ENCODE results near the gene PUM1.
A peak's percentile ranks its signal among the peaks of the same experiment; 100 is the strongest.

The PUM1 gene

GRCh38 chr1:30929135-30929889 lies 136.2 kb downstream of the PUM1 start:
- no peak for DNase-seq (ENCODE audit: low read depth)

DNA sequence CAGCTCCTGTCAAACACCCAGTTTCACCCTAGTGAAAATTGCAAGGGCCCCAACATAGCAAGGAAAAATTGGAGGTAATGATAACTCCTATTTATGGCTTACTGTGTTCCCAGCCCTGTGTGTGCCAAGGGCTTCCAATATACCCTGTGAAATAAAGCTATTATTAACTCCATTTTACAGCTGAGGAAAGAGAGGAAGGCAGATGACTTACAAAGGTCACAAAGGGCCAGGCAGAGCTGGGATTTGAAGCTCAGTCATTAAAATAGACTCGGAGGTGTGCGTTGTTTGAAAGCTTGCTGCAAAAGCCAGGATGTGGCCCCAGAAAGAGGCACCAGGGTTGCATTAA lies 136.8 kb downstream of the PUM1 start:
- no peak for DNase-seq (ENCODE audit: low read depth)

DNA sequence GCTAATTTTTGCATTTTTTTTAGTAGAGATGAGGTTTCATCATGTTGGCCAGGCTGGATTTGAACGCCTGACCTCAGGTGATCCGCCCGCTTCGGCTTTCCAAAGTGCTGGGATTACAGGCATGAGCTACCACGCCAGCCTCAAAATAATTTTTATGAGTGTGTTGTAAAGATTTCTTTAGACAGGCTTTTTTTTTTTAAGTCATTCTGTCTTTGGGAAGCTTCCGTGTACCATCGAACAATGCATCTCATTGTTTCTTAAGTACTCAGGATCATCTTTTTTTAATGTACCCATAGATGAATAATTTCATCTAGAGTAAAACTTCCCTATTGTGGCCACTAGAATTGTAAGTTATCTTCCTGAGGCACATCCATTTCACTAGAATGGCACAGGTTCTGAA lies 137.3 kb downstream of the PUM1 start:
- DNase-seq (ENCODE audit: low read depth), result no peak

DNA sequence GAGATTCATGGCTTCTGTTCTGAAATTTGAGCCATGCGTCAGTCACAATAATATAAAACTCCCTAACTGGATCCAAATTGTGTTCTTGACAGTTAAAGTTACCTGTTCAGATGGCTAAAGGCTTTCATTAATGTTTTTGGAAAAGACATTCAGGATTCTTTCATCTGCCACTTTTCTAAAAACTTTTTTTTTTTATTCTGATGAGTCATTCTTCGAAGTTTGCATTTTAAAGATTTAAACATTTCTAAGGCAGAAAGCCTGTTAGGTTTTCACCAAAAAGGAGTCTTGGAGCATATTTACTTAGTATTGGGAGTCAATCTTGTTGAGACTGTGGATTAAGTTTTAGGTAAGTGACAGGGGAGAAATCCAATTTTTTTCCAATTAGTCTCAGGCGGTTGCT lies 138.1 kb downstream of the PUM1 start:
- DNase-seq (ENCODE audit: low read depth), result no peak

GRCh38 chr1:30923597-30923996 lies 141.9 kb downstream of the PUM1 start:
- no peak for DNase-seq (ENCODE audit: low read depth)

- no peak for DNase-seq (ENCODE audit: low read depth)
These were observed 144.7 kb downstream of the PUM1 start for GRCh38 chr1:30920827-30921226.

- DNase-seq (ENCODE audit: low read depth), result no peak
These were observed 146.3 kb downstream of the PUM1 start for GRCh38 chr1:30919025-30919881.

DNA sequence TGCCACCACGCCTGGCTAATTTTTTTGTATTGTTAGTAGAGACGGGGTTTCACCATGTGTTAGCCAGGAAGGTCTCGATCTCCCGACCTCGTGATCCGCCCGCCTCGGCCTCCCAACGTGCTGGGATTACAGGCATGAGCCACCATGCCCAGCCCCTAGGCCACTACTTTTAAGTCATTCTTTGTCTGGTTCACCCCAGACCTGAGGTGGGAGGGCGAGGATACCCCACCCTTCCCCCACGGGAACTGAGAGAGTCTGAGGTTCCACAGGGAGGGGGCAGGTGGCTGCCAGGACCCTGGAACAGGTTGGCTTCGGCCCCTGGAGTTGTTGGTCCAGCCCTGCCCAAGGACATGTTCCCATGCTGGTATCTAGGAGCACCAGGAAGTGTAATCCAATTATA lies 149.2 kb downstream of the PUM1 start:
- DNase-seq (ENCODE audit: low read depth), result no peak

DNA sequence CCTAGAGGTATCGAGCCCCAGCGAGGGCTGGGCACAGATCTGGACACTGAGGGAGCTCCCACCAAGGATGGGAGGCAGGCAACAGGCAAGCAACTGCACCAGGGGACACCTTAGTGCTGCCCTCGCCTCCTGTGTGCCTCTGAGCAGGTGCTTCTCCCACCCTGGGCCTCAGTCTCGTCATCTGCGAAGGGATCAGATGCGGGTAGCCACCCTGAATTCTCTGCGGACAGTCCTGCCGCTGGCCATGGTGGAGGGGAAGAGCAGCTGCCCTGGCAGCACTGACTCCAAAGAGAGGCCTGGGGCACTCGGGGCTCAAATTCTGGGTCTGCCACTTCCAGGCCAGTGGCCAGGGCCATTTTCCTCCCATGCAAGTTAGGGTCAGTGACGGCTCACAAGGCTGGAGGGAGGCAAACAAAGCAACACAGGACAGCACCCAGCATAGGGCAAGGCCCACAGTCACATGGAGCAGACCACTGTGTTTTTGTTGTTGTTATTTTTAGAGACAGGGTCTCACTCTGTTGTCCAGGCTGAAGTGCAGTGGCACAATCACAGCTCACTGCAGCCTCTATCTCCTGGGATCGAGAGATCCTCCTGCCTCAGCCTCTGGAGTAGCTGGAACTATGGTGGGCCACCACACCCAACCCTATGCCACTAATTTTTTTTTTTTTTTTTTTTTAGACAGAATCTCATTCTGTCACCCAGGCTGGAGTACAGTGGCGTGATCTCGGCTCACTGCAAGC lies 149.9 kb downstream of the PUM1 start:
- no peak for DNase-seq (ENCODE audit: low read depth)

- DNase-seq (ENCODE audit: low read depth), result no peak
These were observed 150.6 kb downstream of the PUM1 start for GRCh38 chr1:30914931-30915330.

DNA sequence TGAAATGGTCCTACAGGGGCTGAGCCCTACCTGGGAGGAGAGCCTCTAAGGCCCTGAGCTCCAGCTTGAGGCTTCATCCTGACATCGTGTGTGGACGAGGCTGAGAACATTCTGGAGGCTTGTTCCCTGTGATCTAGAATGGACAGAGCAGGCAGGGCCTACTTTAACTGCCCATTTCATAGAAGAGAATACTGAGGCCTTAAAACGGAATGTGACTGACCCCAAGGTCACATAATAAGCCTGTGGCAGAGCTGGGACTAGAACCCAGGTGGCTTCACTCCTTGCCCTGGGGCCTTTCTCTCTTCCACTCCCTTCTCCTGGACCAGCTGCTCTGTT lies 151.0 kb downstream of the PUM1 start:
- no peak for DNase-seq (ENCODE audit: low read depth)

- no peak for DNase-seq (ENCODE audit: low read depth)
These were observed 152.4 kb downstream of the PUM1 start for GRCh38 chr1:30912913-30913652.

GRCh38 chr1:30912224-30912623 lies 153.3 kb downstream of the PUM1 start:
- no peak for DNase-seq (ENCODE audit: low read depth)

- DNase-seq (ENCODE audit: low read depth), result peak; percentile 37
These were observed 154.2 kb downstream of the PUM1 start for GRCh38 chr1:30911059-30911954.

DNA sequence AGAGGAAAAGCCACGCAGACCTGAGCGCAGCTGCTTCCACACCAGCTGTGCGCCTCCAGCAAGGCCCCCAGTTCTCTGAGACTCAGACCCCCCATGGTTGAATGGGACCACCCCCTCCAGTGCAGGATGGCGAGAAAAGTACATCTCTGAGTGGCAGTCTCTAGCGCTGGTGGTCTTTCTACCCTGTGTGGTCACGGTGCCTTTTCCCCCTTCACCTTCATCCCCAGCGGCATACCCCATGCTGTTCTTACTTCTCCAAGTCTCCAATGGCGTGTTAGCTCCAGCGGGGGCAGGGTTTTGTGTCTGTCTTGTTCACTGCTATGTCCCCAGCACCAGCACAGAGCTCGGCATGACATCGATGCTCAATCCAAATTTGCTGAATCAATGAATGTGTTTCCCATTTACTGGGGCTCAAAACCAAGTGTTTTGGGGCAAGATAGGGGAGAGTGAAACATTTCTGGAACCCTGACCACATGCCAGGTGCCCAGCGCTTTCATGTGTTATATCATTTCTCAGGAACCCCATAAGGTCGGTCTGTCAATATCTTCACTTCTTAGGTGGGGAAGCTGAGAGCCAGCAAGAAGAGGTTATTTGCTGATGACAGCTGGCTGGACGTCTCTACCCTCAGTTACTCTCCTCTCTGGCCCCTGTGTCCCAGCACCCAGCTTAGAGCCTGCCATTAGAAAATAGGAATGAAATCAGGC lies 156.0 kb downstream of the PUM1 start:
- DNase-seq (ENCODE audit: low read depth), result no peak

DNA sequence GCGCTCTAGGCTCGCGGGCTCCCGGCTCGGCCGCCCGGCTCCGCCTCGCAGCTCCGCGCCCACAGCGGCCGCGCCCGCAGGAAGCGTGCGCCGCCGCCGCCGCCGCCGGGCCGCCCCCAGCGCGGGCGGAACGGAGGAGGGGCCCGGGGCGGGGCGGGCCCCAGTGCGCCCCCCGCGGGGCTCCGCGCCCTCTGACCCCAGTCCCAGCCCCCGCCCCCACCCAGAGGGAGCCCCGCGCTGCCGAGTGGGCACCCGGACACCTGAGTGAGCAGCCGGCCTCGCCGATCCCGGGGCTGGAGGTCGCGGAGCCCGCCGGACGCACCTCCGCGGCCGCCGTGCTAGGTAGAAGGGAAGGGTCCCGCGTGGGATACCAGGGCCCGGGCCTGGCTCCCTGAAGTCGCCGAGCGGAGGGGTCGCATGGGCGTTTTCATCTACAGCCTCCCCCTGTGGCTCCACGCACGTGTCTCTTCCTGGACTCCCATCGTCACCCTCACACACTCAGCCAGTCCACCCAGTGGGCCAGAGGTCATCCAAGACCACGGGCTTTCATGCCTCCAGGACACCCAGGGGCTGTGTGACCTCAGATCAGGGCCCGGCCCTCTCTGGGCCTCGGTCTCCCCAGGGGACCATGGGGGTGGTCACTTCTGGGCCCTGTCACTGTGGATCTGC lies 156.7 kb downstream of the PUM1 start, which contains the start of gene SDC3:
TSS of gene SDC3 (minus strand) at position 63 of the 669 bp plus-strand sequence. CDS start 172 bp downstream, outside the sequence.
- no peak for DNase-seq (ENCODE audit: low read depth)

DNA sequence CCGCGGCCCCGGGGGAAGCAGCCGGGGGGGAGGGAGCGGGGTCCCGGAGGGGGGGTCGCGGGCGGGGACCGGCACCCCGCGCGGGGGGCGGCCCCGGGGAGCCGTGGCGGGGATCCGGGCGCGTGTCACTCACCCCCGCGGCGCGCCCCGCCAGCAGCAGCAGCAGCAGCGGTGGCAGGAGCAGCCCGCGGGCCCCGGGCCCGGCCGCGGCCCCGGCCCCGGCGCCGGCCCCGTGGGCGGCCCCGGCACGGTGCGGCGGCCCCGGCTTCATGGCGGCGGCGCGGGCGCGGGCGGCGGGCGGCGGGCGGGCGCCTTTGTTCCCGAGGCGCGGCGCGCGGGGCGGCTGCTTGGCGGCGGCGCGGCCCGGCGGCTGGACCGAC lies 157.2 kb downstream of the PUM1 start:
- DNase-seq (ENCODE audit: low read depth), result no peak

- DNase-seq (ENCODE audit: low read depth), result no peak
These were observed 157.8 kb downstream of the PUM1 start for GRCh38 chr1:30907481-30908315.

Measured in GM04503 (cell line).